Activated CD4-positive, CD25-positive, alpha-beta regulatory T cell treated with anti-CD3 and anti-CD28 coated beads, Interleukin-2, amount 50 U/mL, for 24 hours (primary cell): ENCODE data around the gene LAP3.
"Not testable (repeated sequence)": the region's sequence is repeated elsewhere in the genome, so short reads cannot be mapped to it uniquely, and the experiment has no call there.

Source experiments
- ATAC-seq, 2 donors: fragments of 150-1000 bp; cut with Tn5 transposase; one replicate each; pipeline ENCODE4 v1.10.0; 2021; ENCODE audit warnings: mild to moderate bottlenecking in 1 of 2, moderate library complexity in 1 of 2

LAP3 gene

GRCh38 chr4:17565846-17566245 lies 11.2 kb upstream of the LAP3 start:
- no peak for ATAC-seq

- ATAC-seq: no peak
These were observed 9.7 kb upstream of the LAP3 start for GRCh38 chr4:17567271-17567670.

GRCh38 chr4:17574206-17574605 lies 2.8 kb upstream of the LAP3 start:
- no peak for ATAC-seq

GRCh38 chr4:17575177-17575576 lies 1.8 kb upstream of the LAP3 start:
- not testable (repeated sequence) for ATAC-seq

GRCh38 chr4:17577665-17578481 lies 875 bp downstream of the LAP3 start:
- ATAC-seq: peak; percentile 3 to 4

GRCh38 chr4:17578482-17578891 lies 1.5 kb downstream of the LAP3 start:
- peak in 1 of 2 donors; percentile 20 for ATAC-seq

- ATAC-seq: no peak
These were observed 4.0 kb downstream of the LAP3 start for GRCh38 chr4:17580969-17581368.

- ATAC-seq: no peak
These were observed 6.3 kb downstream of the LAP3 start for GRCh38 chr4:17583276-17583675.

- no peak for ATAC-seq
These were observed 6.9 kb downstream of the LAP3 start for GRCh38 chr4:17583941-17584340.

GRCh38 chr4:17584521-17585213 lies 7.7 kb downstream of the LAP3 start:
- ATAC-seq: no peak

GRCh38 chr4:17587094-17587822 lies 10.3 kb downstream of the LAP3 start:
- ATAC-seq: no peak

GRCh38 chr4:17589355-17589754 lies 12.4 kb downstream of the LAP3 start:
- ATAC-seq: no peak

- ATAC-seq: no peak
These were observed 18.5 kb downstream of the LAP3 start for GRCh38 chr4:17595471-17596005.

GRCh38 chr4:17597517-17597916 lies 20.5 kb downstream of the LAP3 start:
- ATAC-seq: no peak

GRCh38 chr4:17599826-17600225 lies 22.8 kb downstream of the LAP3 start:
- ATAC-seq: no peak

- ATAC-seq: no peak
These were observed 28.2 kb downstream of the LAP3 start for GRCh38 chr4:17605236-17605635.

GRCh38 chr4:17613761-17614415 lies 36.9 kb downstream of the LAP3 start:
- peak; percentile 53 to 56 for ATAC-seq

- ATAC-seq: peak; percentile 92 to 95
These were observed 37.7 kb downstream of the LAP3 start, which contains the start of gene MED28 for GRCh38 chr4:17614416-17615299. TSS of gene MED28 (plus strand) at chr4:17614641. CDS start at chr4:17614655, 14 bp downstream.

GRCh38 chr4:17616283-17616682 lies 39.3 kb downstream of the LAP3 start:
- no peak for ATAC-seq

GRCh38 chr4:17618926-17619325 lies 41.9 kb downstream of the LAP3 start:
- no peak for ATAC-seq

- ATAC-seq: no peak
These were observed 42.6 kb downstream of the LAP3 start for GRCh38 chr4:17619416-17620105.
